ENCODE measurements around the gene ST7.

Gene ST7

GRCh38 chr7:117134889-117135552 lies 181.7 kb downstream of the ST7 start:
- DNase-seq = no peak

GRCh38 chr7:117135553-117135891 lies 182.2 kb downstream of the ST7 start:
- DNase-seq = no peak

- no peak for DNase-seq
Observed at GRCh38 chr7:117137868-117138267, 184.6 kb downstream of the ST7 start.

- DNase-seq = no peak
Observed at GRCh38 chr7:117138495-117138894, 185.2 kb downstream of the ST7 start.

- DNase-seq = no peak
Observed at GRCh38 chr7:117138981-117139380, 185.7 kb downstream of the ST7 start.

- no peak for DNase-seq
Observed at GRCh38 chr7:117139397-117139984, 186.2 kb downstream of the ST7 start.

- DNase-seq = no peak
Observed at GRCh38 chr7:117140921-117141320, 187.6 kb downstream of the ST7 start.

GRCh38 chr7:117143066-117143465 lies 189.8 kb downstream of the ST7 start:
- no peak for DNase-seq

- DNase-seq = no peak
Observed at GRCh38 chr7:117143580-117143979, 190.3 kb downstream of the ST7 start.

- DNase-seq = no peak
Observed at GRCh38 chr7:117145333-117145732, 192.0 kb downstream of the ST7 start.

- no peak for DNase-seq
Observed at GRCh38 chr7:117146059-117146458, 192.8 kb downstream of the ST7 start.

GRCh38 chr7:117146511-117146910 lies 193.2 kb downstream of the ST7 start:
- DNase-seq = no peak

- no peak for DNase-seq
Observed at GRCh38 chr7:117148971-117149370, 195.7 kb downstream of the ST7 start.

GRCh38 chr7:117149692-117150091 lies 196.4 kb downstream of the ST7 start:
- DNase-seq = no peak

- no peak for DNase-seq
Observed at GRCh38 chr7:117152213-117153007, 199.1 kb downstream of the ST7 start.

- no peak for DNase-seq
Observed at GRCh38 chr7:117153016-117153545, 199.8 kb downstream of the ST7 start.

GRCh38 chr7:117154721-117155120 lies 201.4 kb downstream of the ST7 start:
- no peak for DNase-seq

- DNase-seq = no peak
Observed at GRCh38 chr7:117155694-117156093, 202.4 kb downstream of the ST7 start.

GRCh38 chr7:117157241-117158209 lies 204.2 kb downstream of the ST7 start:
- no peak for DNase-seq

- no peak for DNase-seq
Observed at GRCh38 chr7:117158941-117159697, 205.8 kb downstream of the ST7 start.

GRCh38 chr7:117163101-117163500 lies 209.8 kb downstream of the ST7 start:
- DNase-seq = no peak

- DNase-seq = no peak
Observed at GRCh38 chr7:117164620-117165019, 211.3 kb downstream of the ST7 start.
